Tibial artery (tissue), 4 donors: ENCODE measurements around the gene RNF213.

Experiments used
- DNase-seq, 2 donors: peaks; one replicate each; pipeline ENCODE4 v3.0.0-alpha.2; 2019
- H3K27ac ChIP-seq, 2 donors: fragments of 200-600 bp; sonication (generic) in 1 of 2; 1 replicate in 1 of 2; 2 replicates in 1 of 2; pipeline ENCODE4 v1.5.1; 2018 to 2019; ENCODE audit warnings: mild to moderate bottlenecking in 1 of 2
- H3K27me3 ChIP-seq, 2 donors: fragments of 200-600 bp; sonication (generic) in 1 of 2; one replicate each; pipeline versions ENCODE4 v1.5.1 to v1.6.0; 2016 to 2019
- H3K36me3 ChIP-seq, 3 donors: fragments of 200-600 bp; sonication (generic) in 2 of 3; one replicate each; pipeline ENCODE4 v1.5.1; 2016 to 2019; ENCODE audit warnings: mild to moderate bottlenecking in 2 of 3
- H3K4me1 ChIP-seq, 4 donors: fragments of 200-600 bp; sonication (generic) in 2 of 4; 1 replicate in 3 of 4; 2 replicates in 1 of 4; pipeline ENCODE4 v1.5.1; 2016 to 2019
- H3K4me3 ChIP-seq, 2 donors: fragments of 200-600 bp; sonication (generic) in 1 of 2; 1 replicate in 1 of 2; 2 replicates in 1 of 2; pipeline ENCODE4 v1.5.1; 2018 to 2019; ENCODE audit warnings: mild to moderate bottlenecking in 2 of 2
- H3K9me3 ChIP-seq, 3 donors: fragments of 200-600 bp; sonication (generic) in 1 of 3; one replicate each; pipeline ENCODE4 v1.5.1; 2016 to 2019
- intact Hi-C: fragments of 100-400 bp; cut with DNase I; formaldehyde crosslinking; loops from one replicate; pipeline ENCODE4 v1.15.0; 2023; ENCODE audit warnings: low total_unique reads
- TF ChIP-seq, protein P1 (sequence below), 2 experiments: fragments of 200-600 bp in 1 of 2; fragments of 450-650 bp in 1 of 2; IDR thresholded peaks; one replicate each; pipeline ENCODE4 v1.5.1; 2017 to 2019; ENCODE audit warnings: antibody characterized with exemption in 2 of 2, mild to moderate bottlenecking in 1 of 2, moderate library complexity in 1 of 2

RNF213 gene

DNA sequence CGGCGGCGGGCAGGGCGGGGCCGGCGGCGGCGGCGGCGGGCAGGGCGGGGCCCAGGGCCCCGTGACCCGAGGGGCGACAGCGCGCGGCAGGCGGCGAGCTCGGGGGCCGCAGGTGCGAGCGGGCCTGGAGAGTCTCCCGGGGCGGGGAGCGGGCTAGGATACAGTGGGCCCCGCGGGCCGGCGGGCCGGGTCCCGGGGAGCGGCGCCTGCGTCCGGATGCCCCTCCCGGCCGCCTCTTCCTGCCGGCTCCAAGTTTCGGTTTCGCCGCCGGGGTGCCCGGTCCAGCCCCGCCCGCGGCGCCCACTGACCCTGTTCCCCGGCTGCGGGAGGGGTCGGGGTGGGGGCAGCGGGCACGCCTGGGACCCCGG is at the start of gene RNF213:
TSS of gene RNF213 (plus strand) at position 62 of the 368 bp plus-strand sequence. CDS start 2,830 bp downstream, outside the sequence.
- TF ChIP-seq, protein P1, sequence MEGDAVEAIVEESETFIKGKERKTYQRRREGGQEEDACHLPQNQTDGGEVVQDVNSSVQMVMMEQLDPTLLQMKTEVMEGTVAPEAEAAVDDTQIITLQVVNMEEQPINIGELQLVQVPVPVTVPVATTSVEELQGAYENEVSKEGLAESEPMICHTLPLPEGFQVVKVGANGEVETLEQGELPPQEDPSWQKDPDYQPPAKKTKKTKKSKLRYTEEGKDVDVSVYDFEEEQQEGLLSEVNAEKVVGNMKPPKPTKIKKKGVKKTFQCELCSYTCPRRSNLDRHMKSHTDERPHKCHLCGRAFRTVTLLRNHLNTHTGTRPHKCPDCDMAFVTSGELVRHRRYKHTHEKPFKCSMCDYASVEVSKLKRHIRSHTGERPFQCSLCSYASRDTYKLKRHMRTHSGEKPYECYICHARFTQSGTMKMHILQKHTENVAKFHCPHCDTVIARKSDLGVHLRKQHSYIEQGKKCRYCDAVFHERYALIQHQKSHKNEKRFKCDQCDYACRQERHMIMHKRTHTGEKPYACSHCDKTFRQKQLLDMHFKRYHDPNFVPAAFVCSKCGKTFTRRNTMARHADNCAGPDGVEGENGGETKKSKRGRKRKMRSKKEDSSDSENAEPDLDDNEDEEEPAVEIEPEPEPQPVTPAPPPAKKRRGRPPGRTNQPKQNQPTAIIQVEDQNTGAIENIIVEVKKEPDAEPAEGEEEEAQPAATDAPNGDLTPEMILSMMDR (IDR thresholded peaks at IDR 0.05), result no peak
- intact Hi-C loops, result loop anchor here (5.0 kb wide), 2 partner anchors 113 to 158 kb away; partner anchors contain the start of genes EIF4A3 and GAA
- Histone ChIP-seq H3K36me3 (peaks cover 0 to 13% (median 6%) of the 10 kb centered on the region in 3 donors), H3K27ac (peak within 1 kb of the TSS; percentile 93 to 99), H3K4me3 (peak within 1 kb of the TSS; percentile 85 to 100), H3K27me3 (no peaks in the 10 kb centered on the region), H3K9me3 (no peaks in the 10 kb centered on the region), H3K4me1 (peaks cover 0 to 39% (median 30%) of the 10 kb centered on the region in 4 donors)
- DNase-seq, result peak; percentile 39 to 77

DNA sequence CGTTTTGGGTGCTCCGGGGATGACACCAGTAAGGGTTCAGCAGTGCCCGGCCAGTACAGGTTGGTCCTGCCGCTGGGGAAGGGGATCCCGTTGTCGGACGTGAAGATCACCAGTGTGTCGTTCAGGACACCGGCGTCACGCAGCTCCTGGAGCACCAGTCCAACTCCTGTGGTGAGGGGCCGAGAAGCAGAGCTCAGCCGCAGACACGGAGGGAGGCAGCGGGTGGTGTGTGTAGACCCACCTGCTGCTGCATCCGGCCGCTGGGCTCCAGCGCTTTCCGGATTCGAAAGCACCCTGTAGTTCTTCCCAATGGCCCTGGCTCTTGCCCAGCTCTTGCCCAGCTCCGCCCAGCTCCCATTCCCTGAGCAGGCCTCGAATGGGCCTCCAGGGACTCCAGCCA is 48.5 kb upstream of the RNF213 start:
- H3K27ac ChIP-seq, result no peak overlapping the region
- H3K27me3 ChIP-seq, result no peaks in the 10 kb centered on the region
- no peaks in the 10 kb centered on the region for H3K9me3 ChIP-seq
- peaks cover 8 to 100% (median 65%) of the 10 kb centered on the region in 3 donors for H3K36me3 ChIP-seq
- intact Hi-C loops, result no loop called here
- no peaks in the 10 kb centered on the region for H3K4me1 ChIP-seq
- TF ChIP-seq, protein P1 (IDR thresholded peaks at IDR 0.05), result no peak
- no peak for DNase-seq
- no peak overlapping the region for H3K4me3 ChIP-seq

DNA sequence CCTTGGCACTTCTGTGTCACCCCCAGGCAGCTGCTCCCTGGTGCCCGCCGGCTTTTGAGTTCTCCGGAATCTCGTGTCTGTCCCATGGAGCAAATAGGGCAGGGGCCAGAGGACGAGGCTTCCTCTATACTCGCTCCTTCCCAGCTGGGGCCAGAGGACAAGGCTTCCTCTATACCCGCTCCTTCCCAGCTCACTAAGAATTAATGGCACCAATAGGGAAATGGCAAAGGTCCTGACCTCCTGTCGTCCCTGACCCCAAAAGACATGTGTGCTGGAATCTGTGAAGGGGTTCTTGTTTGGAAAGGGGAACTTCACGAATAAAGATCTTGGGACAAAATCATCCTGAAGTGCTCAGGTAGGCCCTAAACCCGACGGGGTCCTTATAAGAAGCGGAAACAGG is 48.1 kb upstream of the RNF213 start:
- Histone ChIP-seq H3K27me3 (no peaks in the 10 kb centered on the region), H3K4me3 (no peak overlapping the region), H3K36me3 (peaks cover 8 to 100% (median 67%) of the 10 kb centered on the region in 3 donors), H3K4me1 (no peaks in the 10 kb centered on the region), H3K9me3 (no peaks in the 10 kb centered on the region), H3K27ac (no peak overlapping the region)
- DNase-seq, result no peak
- intact Hi-C loops, result no loop called here
- TF ChIP-seq, protein P1 (IDR thresholded peaks at IDR 0.05), result no peak

DNA sequence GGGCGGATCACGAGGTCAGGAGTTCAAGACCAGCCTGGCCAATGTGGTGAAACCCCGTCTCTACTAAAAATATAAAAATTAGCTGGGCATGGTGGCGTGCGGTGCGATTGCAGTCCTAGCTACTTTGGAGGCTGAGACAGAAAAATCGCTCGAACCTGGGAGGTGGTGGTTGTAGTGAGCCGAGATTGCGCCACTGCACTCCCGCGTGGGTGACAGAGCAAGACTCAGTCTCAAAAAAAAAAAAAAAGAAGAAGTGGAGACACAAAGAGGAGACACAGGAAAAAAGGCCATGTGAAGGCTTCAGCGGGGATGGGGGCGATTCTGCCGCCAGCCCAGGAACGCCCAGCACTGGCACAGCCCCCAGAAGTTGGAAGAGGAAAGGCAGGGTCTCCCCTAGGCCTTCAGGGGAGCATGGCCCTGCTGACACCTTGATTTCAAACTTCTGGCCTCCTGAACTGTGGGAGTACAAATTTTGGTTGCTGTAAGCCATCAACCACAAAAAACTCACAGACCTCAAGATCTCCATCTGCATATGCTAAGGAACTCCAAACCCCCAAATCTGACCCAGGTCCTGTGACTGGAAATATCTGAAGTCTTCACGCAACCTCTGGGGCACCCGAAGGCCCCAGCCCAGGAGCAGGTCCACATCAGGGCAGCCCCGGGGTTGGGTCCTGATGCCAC is 47.5 kb upstream of the RNF213 start:
- H3K4me1 ChIP-seq, result no peaks in the 10 kb centered on the region
- no peak overlapping the region for H3K4me3 ChIP-seq
- H3K27ac ChIP-seq, result no peak overlapping the region
- DNase-seq, result peak in 1 of 2 donors; percentile 44
- intact Hi-C loops, result no loop called here
- no peaks in the 10 kb centered on the region for H3K27me3 ChIP-seq
- peaks cover 8 to 100% (median 70%) of the 10 kb centered on the region in 3 donors for H3K36me3 ChIP-seq
- no peaks in the 10 kb centered on the region for H3K9me3 ChIP-seq
- TF ChIP-seq, protein P1 (IDR thresholded peaks at IDR 0.05), result no peak

DNA sequence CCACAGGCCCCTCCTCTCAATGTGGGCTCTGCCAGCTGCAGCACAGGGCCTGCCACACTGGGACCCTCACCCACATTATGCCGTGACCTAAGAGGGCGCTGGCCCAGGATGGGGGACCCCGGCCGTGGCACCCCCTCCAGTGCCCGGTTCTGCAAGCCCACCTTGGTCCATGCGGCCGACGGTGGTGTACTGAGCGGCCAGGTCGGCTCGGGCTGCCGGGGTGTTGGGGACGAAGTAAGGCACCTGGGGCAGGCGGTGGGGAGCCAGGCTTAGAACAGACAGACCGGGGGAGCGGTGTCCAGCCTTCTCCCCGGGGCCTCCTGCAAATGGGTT is 47.0 kb upstream of the RNF213 start:
- Histone ChIP-seq H3K4me3 (no peak overlapping the region), H3K9me3 (no peaks in the 10 kb centered on the region), H3K4me1 (no peaks in the 10 kb centered on the region), H3K27me3 (no peaks in the 10 kb centered on the region), H3K27ac (no peak overlapping the region), H3K36me3 (peaks cover 8 to 95% (median 70%) of the 10 kb centered on the region in 3 donors)
- DNase-seq, result no peak
- intact Hi-C loops, result no loop called here
- TF ChIP-seq, protein P1 (IDR thresholded peaks at IDR 0.05), result no peak
